Loucy (cell line): Measurements from ENCODE around the gene PGP.

ENCODE experiments used
- H2AFZ ChIP-seq: fragments of 200-600 bp; sonication (generic); 2 replicates; pipeline ENCODE4 v1.6.0; 2016; ENCODE audit warnings: antibody characterized with exemption, mild to moderate bottlenecking, low read length, moderate library complexity
- H3F3A ChIP-seq: fragments of 200-600 bp; 2 replicates; pipeline ENCODE4 v1.6.0; 2016; ENCODE audit warnings: antibody characterized with exemption, low read depth, mild to moderate bottlenecking
- H3K27me3 ChIP-seq: fragments of 200-600 bp; sonication (generic); 2 replicates; pipeline ENCODE4 v1.6.1; 2014; ENCODE audit warnings: low read length, mild to moderate bottlenecking; ENCODE audit not compliant: insufficient read depth, poor library complexity, severe bottlenecking
- H3K36me3 ChIP-seq: fragments of 200-600 bp; sonication (generic); 2 replicates; pipeline ENCODE4 v1.6.1; 2016; ENCODE audit warnings: low read length; ENCODE audit not compliant: insufficient read depth
- H3K4me1 ChIP-seq: fragments of 200-600 bp; sonication (generic); 2 replicates; pipeline ENCODE4 v1.5.1; 2014; ENCODE audit warnings: low read length, mild to moderate bottlenecking; ENCODE audit not compliant: insufficient read depth, poor library complexity, severe bottlenecking
- H3K4me2 ChIP-seq: fragments of 200-600 bp; sonication (generic); 2 replicates; pipeline ENCODE4 v1.6.0; 2014; ENCODE audit warnings: antibody characterized with exemption, low read length, low read depth, mild to moderate bottlenecking; ENCODE audit not compliant: poor library complexity, severe bottlenecking
- H3K4me3 ChIP-seq: fragments of 200-600 bp; sonication (generic); 2 replicates; pipeline ENCODE4 v1.5.1; 2014; ENCODE audit warnings: low read length, mild to moderate bottlenecking, mixed read lengths; ENCODE audit not compliant: poor library complexity, severe bottlenecking
- H3K79me2 ChIP-seq: fragments of 200-600 bp; sonication (generic); 2 replicates; pipeline ENCODE4 v1.6.1; 2014; ENCODE audit warnings: low read length; ENCODE audit not compliant: insufficient read depth
- H3K9ac ChIP-seq: fragments of 200-600 bp; sonication (generic); 2 replicates; pipeline ENCODE4 v1.6.0; 2014; ENCODE audit warnings: mild to moderate bottlenecking, low read depth, low read length, moderate library complexity; ENCODE audit not compliant: poor library complexity, severe bottlenecking
- H3K9me2 ChIP-seq: fragments of 200-600 bp; sonication (generic); replicated peaks from 2 replicates; pipeline ENCODE4 v1.6.1; 2016; ENCODE audit warnings: low read depth, low read length, mixed read lengths
- H3K9me3 ChIP-seq: fragments of 200-600 bp; sonication (generic); 2 replicates; pipeline ENCODE4 v1.6.1; 2014; ENCODE audit warnings: mild to moderate bottlenecking, antibody characterized with exemption, low read length, low read depth; ENCODE audit not compliant: insufficient read depth
- H4K20me1 ChIP-seq: fragments of 200-600 bp; sonication (generic); 2 replicates; pipeline ENCODE4 v1.6.0; 2014; ENCODE audit warnings: antibody characterized with exemption, low read length, mild to moderate bottlenecking; ENCODE audit not compliant: insufficient read depth, poor library complexity, severe bottlenecking
- CTCF ChIP-seq: fragments of 200-600 bp; sonication (generic); conservative IDR thresholded peaks from 2 replicates; pipeline ENCODE4 v1.5.1; 2014; ENCODE audit warnings: mild to moderate bottlenecking, antibody characterized with exemption, low read length
- EZH2phosphoT487 ChIP-seq: fragments of 200-600 bp; IDR thresholded peaks from 2 replicates; pipeline ENCODE4 v1.6.1; 2018; ENCODE audit warnings: antibody characterized with exemption, mild to moderate bottlenecking, moderate library complexity, borderline replicate concordance

Gene PGP

GRCh38 chr16:2183671-2184070 lies 31.0 kb downstream of the PGP start:
- no peak overlapping the region for H2AFZ ChIP-seq
- H3F3A ChIP-seq, result no peaks in the 10 kb centered on the region
- H3K9me2 ChIP-seq, result no peaks in the 10 kb centered on the region
- no peaks in the 10 kb centered on the region for H3K9me3 ChIP-seq
- no peaks in the 10 kb centered on the region for H3K79me2 ChIP-seq
- no peaks in the 10 kb centered on the region for H3K36me3 ChIP-seq
- H3K4me3 ChIP-seq, result no peak overlapping the region
- no peaks in the 10 kb centered on the region for H3K4me1 ChIP-seq
- H3K9ac ChIP-seq, result no peak overlapping the region
- no peaks in the 10 kb centered on the region for H3K27me3 ChIP-seq
- no peak overlapping the region for H3K4me2 ChIP-seq
- TF ChIP-seq EZH2phosphoT487 (no peak), CTCF (no peak)
- no peaks in the 10 kb centered on the region for H4K20me1 ChIP-seq

- H3K4me1 ChIP-seq, result no peaks in the 10 kb centered on the region
- H3K79me2 ChIP-seq, result no peaks in the 10 kb centered on the region
- no peaks in the 10 kb centered on the region for H4K20me1 ChIP-seq
- no peaks in the 10 kb centered on the region for H3K36me3 ChIP-seq
- no peaks in the 10 kb centered on the region for H3K9me2 ChIP-seq
- H3K27me3 ChIP-seq, result no peaks in the 10 kb centered on the region
- no peak overlapping the region for H3K9ac ChIP-seq
- no peak overlapping the region for H3K4me3 ChIP-seq
- no peak overlapping the region for H2AFZ ChIP-seq
- H3F3A ChIP-seq, result no peaks in the 10 kb centered on the region
- TF ChIP-seq EZH2phosphoT487 (no peak), CTCF (no peak)
- H3K9me3 ChIP-seq, result no peaks in the 10 kb centered on the region
- no peak overlapping the region for H3K4me2 ChIP-seq
These were observed 32.7 kb downstream of the PGP start for GRCh38 chr16:2181952-2182351.

- Histone ChIP-seq H3K9ac (no peak overlapping the region), H3K9me2 (no peaks in the 10 kb centered on the region), H4K20me1 (no peaks in the 10 kb centered on the region), H3F3A (no peaks in the 10 kb centered on the region), H3K4me3 (no peak overlapping the region), H3K4me2 (no peak overlapping the region), H3K27me3 (no peaks in the 10 kb centered on the region), H3K9me3 (no peaks in the 10 kb centered on the region), H3K79me2 (no peaks in the 10 kb centered on the region), H3K36me3 (no peaks in the 10 kb centered on the region), H2AFZ (no peak overlapping the region), H3K4me1 (no peaks in the 10 kb centered on the region)
- no peak for TF ChIP-seq EZH2phosphoT487
- TF ChIP-seq CTCF, result no peak
These were observed 33.4 kb downstream of the PGP start for GRCh38 chr16:2180962-2181923.
